ENCODE results near the gene SMG7. TPM values are rescaled to one million over a fixed set of nuclear protein-coding genes. Genes with fewer than 3 reads are reported as not detected.

The SMG7 gene
- total and polyA plus RNA-seq, 2 of the 4 experiments (the other 2 are of a cell fraction) = 18.1 to 22.6 TPM

GRCh38 chr1:183528577-183528976 is 56.3 kb downstream of the SMG7 start:
- Histone ChIP-seq H4K8ac (ENCODE audit: low read depth in 2 of 2, low read length in 2 of 2) (no peak overlapping the region), H2BK20ac (ENCODE audit: low read depth, low read length) (no peak overlapping the region), H2BK5ac (ENCODE audit: low read depth, low read length, poor library complexity, severe bottlenecking) (no peak overlapping the region), H3K4me3 (ENCODE audit: insufficient read depth, low read depth, low read length) (no peak overlapping the region), H2BK120ac (ENCODE audit: low read depth, low read length) (no peak overlapping the region), H3K9me3 (ENCODE audit: control insufficient read depth, insufficient read depth, low read length) (no peaks in the 10 kb centered on the region), H3K27ac (ENCODE audit: insufficient read depth, low read length) (no peak overlapping the region), H3K23ac (ENCODE audit: low read depth, low read length) (no peak overlapping the region), H4K5ac (ENCODE audit: low read depth, low read length) (no peak overlapping the region), H4K91ac (ENCODE audit: insufficient read depth, low read depth, low read length) (no peak overlapping the region), H3K9ac (ENCODE audit: low read depth, low read length) (no peak overlapping the region), H2AK5ac (ENCODE audit: low read depth, low read length) (no peak overlapping the region), H3K4me1 (ENCODE audit: control insufficient read depth, insufficient read depth, low read length) (no peaks in the 10 kb centered on the region), H3K27me3 (ENCODE audit: control insufficient read depth, insufficient read depth, low read length) (no peaks in the 10 kb centered on the region), H3K36me3 (ENCODE audit: control insufficient read depth, insufficient read depth, low read length) (peaks cover 13% of the 10 kb centered on the region), H3K18ac (ENCODE audit: low read depth, low read length) (no peak overlapping the region), H3K14ac (replicated peaks; ENCODE audit: low read depth, low read length) (no peak overlapping the region), H3K79me1 (ENCODE audit: low read depth in 1 of 2, low read length in 2 of 2) (peaks cover 0 to 6% of the 10 kb centered on the region in 2 experiments; a peak in 1 of 4 replicates), H3K4me2 (ENCODE audit: low read depth, low read length) (no peak overlapping the region), H2AFZ (replicated peaks; ENCODE audit: low read length, poor library complexity) (no peak overlapping the region), H3K4ac (ENCODE audit: low read depth, low read length) (no peak overlapping the region), H3K56ac (ENCODE audit: extremely low read depth, insufficient read depth, low read length) (no peak overlapping the region), H2AK9ac (replicated peaks; ENCODE audit: low read depth, low read length, poor library complexity) (no peak overlapping the region), H3K9me1 (ENCODE audit: insufficient read depth, low read length) (no peaks in the 10 kb centered on the region), H4K20me1 (ENCODE audit: insufficient read depth, low read length) (no peaks in the 10 kb centered on the region), H2BK15ac (ENCODE audit: low read depth, low read length) (no peak overlapping the region)
- DNase-seq (no peak), ATAC-seq (ENCODE audit: low read depth) (no peak)
- no CpG with 5 or more reads among the region's 3 CpGs for WGBS, 2 experiments (ENCODE audit: extremely low coverage in 2 of 2, insufficient read length in 1 of 2)
- BruUV-seq (replicated peaks) = no TSS peak
- dilution Hi-C loops (cut with HindIII; ENCODE audit: low sequenced_read_pairs, unreplicated experiment) (no loop called here), intact Hi-C loops (cut with micrococcal nuclease) (no loop called here), in situ Hi-C loops (cut with MboI; ENCODE audit: low sequenced_read_pairs) (no loop called here)
- CTCF ChIA-PET = interaction anchor here (0.7 kb wide), 1 partner anchor 364 kb away, joined by 5 read pairs; no protein-coding TSS in a partner anchor
- POLR2A ChIA-PET (ENCODE audit: unreplicated experiment) = interaction anchor here (0.6 kb wide), 1 partner anchor 41 kb away, joined by 3 read pairs; no protein-coding TSS in a partner anchor
- TF ChIP-seq RAD21 (IDR thresholded peaks at IDR 0.05; ENCODE audit: low read length) = no peak
- no peak for TF ChIP-seq POLR2A (IDR thresholded peaks at IDR 0.05; ENCODE audit: low read depth, low read length)
- TF ChIP-seq CHD1 (IDR thresholded peaks at IDR 0.05; ENCODE audit: low read depth, low read length) = no peak
- TF ChIP-seq SMC3 (IDR thresholded peaks at IDR 0.05; ENCODE audit: low read depth, low read length) = no peak
- TF ChIP-seq CEBPB (IDR thresholded peaks at IDR 0.05; ENCODE audit: low read depth, low read length) = no peak
- TF ChIP-seq ELK1 (IDR thresholded peaks at IDR 0.05; ENCODE audit: borderline replicate concordance, low read depth, low read length) = no peak
- no peak for TF ChIP-seq NFE2L2 (IDR thresholded peaks at IDR 0.05; ENCODE audit: low read depth, low read length)
- TF ChIP-seq MXI1 (IDR thresholded peaks at IDR 0.05; ENCODE audit: borderline replicate concordance, low read depth, low read length) = no peak
- TF ChIP-seq BHLHE40 (IDR thresholded peaks at IDR 0.05; ENCODE audit: low read depth, low read length) = no peak
- TF ChIP-seq RCOR1 (IDR thresholded peaks at IDR 0.05; ENCODE audit: insufficient replicate concordance, low read length) = no peak
- no peak for TF ChIP-seq FOS (IDR thresholded peaks at IDR 0.05; ENCODE audit: low read depth, low read length)
- no peak for TF ChIP-seq USF2 (IDR thresholded peaks at IDR 0.05; ENCODE audit: low read depth, low read length)
- no peak for TF ChIP-seq CTCF (conservative IDR thresholded peaks at IDR 0.05; ENCODE audit: low read depth, low read length)
- TF ChIP-seq MAFK (IDR thresholded peaks at IDR 0.05; ENCODE audit: low read depth, low read length) = no peak
- no peak for TF ChIP-seq MAZ (IDR thresholded peaks at IDR 0.05; ENCODE audit: borderline replicate concordance, low read depth, low read length)

All from IMR-90 (cell line).